ENCODE measurements around the gene SLCO2A1. TPM values are rescaled to one million over a fixed set of nuclear protein-coding genes. Genes with fewer than 3 reads are reported as not detected.

SLCO2A1 gene
- polyA plus RNA-seq, 1 donor (not counting 4 experiments of a cell fraction or from before 2014, with no cell fraction given), result 0.80 TPM

- H3K9me1 ChIP-seq (ENCODE audit: control insufficient read depth, extremely low read depth, insufficient read depth, low read length), result no peaks in the 10 kb centered on the region
- TF ChIP-seq CTCF (optimal IDR thresholded peaks at IDR 0.05 in 1 of 3, IDR thresholded peaks at IDR 0.05 in 1 of 3, conservative IDR thresholded peaks at IDR 0.05 in 1 of 3; ENCODE audit: extremely low read depth in 1 of 3, insufficient read depth in 2 of 3, low read length in 3 of 3), result no peak
- TF ChIP-seq EZH2 (IDR thresholded peaks at IDR 0.05; ENCODE audit: low read length), result no peak
- H3K27ac ChIP-seq (ENCODE audit: control insufficient read depth, insufficient read depth, low read length), result no peak overlapping the region
- no peaks in the 10 kb centered on the region for H3K27me3 ChIP-seq (ENCODE audit: control insufficient read depth, extremely low read depth, insufficient read depth, low read length)
- H3K4me3 ChIP-seq (ENCODE audit: control insufficient read depth in 2 of 3, extremely low read depth in 1 of 3, insufficient read depth in 2 of 3, low read depth in 1 of 3, low read length in 3 of 3), result no peak overlapping the region
- no peaks in the 10 kb centered on the region for H4K20me1 ChIP-seq (ENCODE audit: control insufficient read depth, extremely low read depth, insufficient read depth, low read length)
- H3K9ac ChIP-seq (ENCODE audit: control insufficient read depth, extremely low read depth, insufficient read depth, low read length), result no peak overlapping the region
- no peak overlapping the region for H3K4me2 ChIP-seq (ENCODE audit: control insufficient read depth, extremely low read depth, insufficient read depth, low read depth, low read length)
- DNase-seq (ENCODE audit: low read depth, low spot score) (no peak), FAIRE-seq (no peak)
- no peak overlapping the region for H2AFZ ChIP-seq (ENCODE audit: control insufficient read depth, low read length)
- H3K36me3 ChIP-seq (ENCODE audit: control insufficient read depth in 2 of 2, extremely low read depth in 1 of 2, insufficient read depth in 2 of 2, low read length in 2 of 2), result no peaks in the 10 kb centered on the region
- no peaks in the 10 kb centered on the region for H3K79me2 ChIP-seq (ENCODE audit: control insufficient read depth, insufficient read depth, low read length)
- H3K4me1 ChIP-seq (ENCODE audit: control insufficient read depth, extremely low read depth, insufficient read depth, low read length), result no peaks in the 10 kb centered on the region
- H3K9me3 ChIP-seq (ENCODE audit: control insufficient read depth, low read depth, low read length), result no peaks in the 10 kb centered on the region
- dilution Hi-C loops (cut with MboI; ENCODE audit: extremely low pct_ligation_motif_present, low sequenced_read_pairs), result no loop called here
Measured at GRCh38 chr3:134075568-134075825, 45.8 kb upstream of the SLCO2A1 start.

GRCh38 chr3:134074790-134075567 lies 45.3 kb upstream of the SLCO2A1 start:
- Histone ChIP-seq H3K4me3 (ENCODE audit: control insufficient read depth in 2 of 3, extremely low read depth in 1 of 3, insufficient read depth in 2 of 3, low read depth in 1 of 3, low read length in 3 of 3) (no peak overlapping the region), H3K9me3 (ENCODE audit: control insufficient read depth, low read depth, low read length) (no peaks in the 10 kb centered on the region), H3K9ac (ENCODE audit: control insufficient read depth, extremely low read depth, insufficient read depth, low read length) (no peak overlapping the region), H2AFZ (ENCODE audit: control insufficient read depth, low read length) (no peak overlapping the region), H3K9me1 (ENCODE audit: control insufficient read depth, extremely low read depth, insufficient read depth, low read length) (no peaks in the 10 kb centered on the region), H3K27ac (ENCODE audit: control insufficient read depth, insufficient read depth, low read length) (no peak overlapping the region), H3K4me2 (ENCODE audit: control insufficient read depth, extremely low read depth, insufficient read depth, low read depth, low read length) (no peak overlapping the region), H3K27me3 (ENCODE audit: control insufficient read depth, extremely low read depth, insufficient read depth, low read length) (no peaks in the 10 kb centered on the region), H3K4me1 (ENCODE audit: control insufficient read depth, extremely low read depth, insufficient read depth, low read length) (no peaks in the 10 kb centered on the region), H3K36me3 (ENCODE audit: control insufficient read depth in 2 of 2, extremely low read depth in 1 of 2, insufficient read depth in 2 of 2, low read length in 2 of 2) (no peaks in the 10 kb centered on the region), H4K20me1 (ENCODE audit: control insufficient read depth, extremely low read depth, insufficient read depth, low read length) (no peaks in the 10 kb centered on the region), H3K79me2 (ENCODE audit: control insufficient read depth, insufficient read depth, low read length) (no peaks in the 10 kb centered on the region)
- DNase-seq (ENCODE audit: low read depth, low spot score) (no peak), FAIRE-seq (no peak)
- no peak for TF ChIP-seq CTCF (optimal IDR thresholded peaks at IDR 0.05 in 1 of 3, IDR thresholded peaks at IDR 0.05 in 1 of 3, conservative IDR thresholded peaks at IDR 0.05 in 1 of 3; ENCODE audit: extremely low read depth in 1 of 3, insufficient read depth in 2 of 3, low read length in 3 of 3)
- TF ChIP-seq EZH2 (IDR thresholded peaks at IDR 0.05; ENCODE audit: low read length), result no peak
- dilution Hi-C loops (cut with MboI; ENCODE audit: extremely low pct_ligation_motif_present, low sequenced_read_pairs), result no loop called here

Data from keratinocyte (primary cell).